Measurements from ENCODE around the gene SPEM3. TPM values are rescaled to one million over a fixed set of nuclear protein-coding genes. Genes with fewer than 3 reads are reported as not detected.
A peak's percentile ranks its signal among the peaks of the same experiment; 100 is the strongest.

Gene SPEM3
- total RNA-seq, 1 donor from 2014 or later: not detected

DNA sequence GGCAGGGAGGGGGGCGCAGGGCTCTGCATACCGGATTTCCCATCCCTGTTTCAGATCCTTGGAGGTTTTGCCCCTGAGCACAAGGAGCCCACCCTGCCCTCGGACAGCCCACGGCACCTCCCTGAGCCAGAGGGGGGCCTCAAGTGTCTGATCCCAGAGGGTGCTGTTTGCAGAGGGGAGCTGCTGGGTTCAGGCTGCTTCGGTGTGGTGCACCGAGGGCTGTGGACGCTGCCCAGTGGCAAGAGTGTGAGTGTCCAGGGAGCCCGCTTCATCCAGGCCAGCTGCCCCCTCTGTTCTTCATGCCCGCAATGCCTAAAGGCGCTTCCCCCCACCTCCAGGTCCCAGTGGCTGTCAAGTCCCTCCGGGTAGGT lies 45.3 kb upstream of the SPEM3 start:
- Histone ChIP-seq H3K27me3 (no peaks in the 10 kb centered on the region), H3K27ac (no peak overlapping the region), H3K36me3 (peaks cover 2% of the 10 kb centered on the region), H3K4me3 (peak overlapping the region; percentile 48), H3K4me1 (peaks cover 14% of the 10 kb centered on the region), H3K9me3 (no peaks in the 10 kb centered on the region)
- ATAC-seq (no peak), DNase-seq (no peak)
- intact Hi-C loops (cut with DNase I): no loop called here
- TF ChIP-seq, protein P1, sequence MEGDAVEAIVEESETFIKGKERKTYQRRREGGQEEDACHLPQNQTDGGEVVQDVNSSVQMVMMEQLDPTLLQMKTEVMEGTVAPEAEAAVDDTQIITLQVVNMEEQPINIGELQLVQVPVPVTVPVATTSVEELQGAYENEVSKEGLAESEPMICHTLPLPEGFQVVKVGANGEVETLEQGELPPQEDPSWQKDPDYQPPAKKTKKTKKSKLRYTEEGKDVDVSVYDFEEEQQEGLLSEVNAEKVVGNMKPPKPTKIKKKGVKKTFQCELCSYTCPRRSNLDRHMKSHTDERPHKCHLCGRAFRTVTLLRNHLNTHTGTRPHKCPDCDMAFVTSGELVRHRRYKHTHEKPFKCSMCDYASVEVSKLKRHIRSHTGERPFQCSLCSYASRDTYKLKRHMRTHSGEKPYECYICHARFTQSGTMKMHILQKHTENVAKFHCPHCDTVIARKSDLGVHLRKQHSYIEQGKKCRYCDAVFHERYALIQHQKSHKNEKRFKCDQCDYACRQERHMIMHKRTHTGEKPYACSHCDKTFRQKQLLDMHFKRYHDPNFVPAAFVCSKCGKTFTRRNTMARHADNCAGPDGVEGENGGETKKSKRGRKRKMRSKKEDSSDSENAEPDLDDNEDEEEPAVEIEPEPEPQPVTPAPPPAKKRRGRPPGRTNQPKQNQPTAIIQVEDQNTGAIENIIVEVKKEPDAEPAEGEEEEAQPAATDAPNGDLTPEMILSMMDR (IDR thresholded peaks at IDR 0.05): no peak

DNA sequence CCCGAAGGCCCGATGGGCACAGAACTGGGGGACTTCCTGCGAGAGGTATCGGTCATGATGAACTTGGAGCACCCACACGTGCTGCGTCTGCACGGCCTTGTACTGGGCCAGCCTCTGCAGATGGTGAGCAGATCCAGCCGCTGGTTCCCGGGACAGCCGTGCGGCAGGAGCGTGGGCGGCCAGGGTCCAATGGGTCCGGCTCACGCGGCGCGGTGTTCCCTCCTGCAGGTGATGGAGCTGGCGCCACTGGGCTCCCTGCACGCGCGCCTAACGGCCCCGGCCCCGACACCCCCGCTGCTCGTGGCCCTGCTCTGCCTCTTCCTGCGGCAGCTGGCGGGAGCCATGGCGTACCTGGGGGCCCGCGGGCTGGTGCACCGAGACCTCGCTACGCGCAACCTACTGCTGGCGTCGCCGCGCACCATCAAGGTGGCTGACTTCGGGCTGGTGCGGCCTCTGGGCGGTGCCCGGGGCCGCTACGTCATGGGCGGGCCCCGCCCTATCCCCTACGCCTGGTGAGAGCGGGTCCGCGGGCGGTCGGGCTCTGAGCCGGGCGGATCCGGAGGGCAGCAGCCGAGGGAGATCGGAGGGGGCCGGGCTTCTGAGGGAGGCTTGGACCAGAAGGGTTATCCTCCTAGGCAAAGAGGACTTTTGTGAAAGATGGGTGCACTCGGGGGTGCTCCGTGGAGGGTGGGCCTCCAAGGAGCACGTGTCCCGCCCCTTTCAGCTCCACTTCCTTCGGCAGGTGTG lies 44.7 kb upstream of the SPEM3 start:
- intact Hi-C loops (cut with DNase I): no loop called here
- H3K36me3 ChIP-seq: peaks cover 8% of the 10 kb centered on the region
- DNase-seq: no peak

DNA sequence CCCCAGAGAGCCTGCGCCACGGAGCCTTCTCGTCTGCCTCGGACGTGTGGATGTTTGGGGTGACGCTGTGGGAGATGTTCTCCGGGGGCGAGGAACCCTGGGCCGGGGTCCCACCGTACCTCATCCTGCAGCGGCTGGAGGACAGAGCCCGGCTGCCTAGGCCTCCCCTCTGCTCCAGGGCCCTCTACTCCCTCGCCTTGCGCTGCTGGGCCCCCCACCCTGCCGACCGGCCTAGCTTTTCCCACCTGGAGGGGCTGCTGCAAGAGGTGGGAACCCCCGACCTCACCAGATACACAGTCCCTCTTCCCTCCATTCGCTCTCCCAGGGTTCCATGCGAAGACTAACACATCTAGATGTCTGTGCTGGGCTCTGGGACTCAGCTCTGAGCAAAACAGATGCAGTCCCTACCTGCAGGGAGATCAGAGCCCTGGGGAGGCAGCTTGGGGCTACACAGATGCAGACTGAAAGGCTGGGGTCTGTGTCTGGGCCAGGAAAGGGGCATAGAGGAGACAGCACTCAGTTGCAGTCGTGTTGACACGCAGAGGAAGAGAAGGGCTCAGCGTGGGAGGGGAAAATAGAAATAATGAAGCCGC lies 44.1 kb upstream of the SPEM3 start:
- Histone ChIP-seq H3K9me3 (no peaks in the 10 kb centered on the region), H3K36me3 (peaks cover 14% of the 10 kb centered on the region), H3K4me1 (peaks cover 14% of the 10 kb centered on the region), H3K4me3 (peak overlapping the region; percentile 48), H3K27ac (peak overlapping the region; percentile 3), H3K27me3 (no peaks in the 10 kb centered on the region)
- TF ChIP-seq, protein P1 (IDR thresholded peaks at IDR 0.05): no peak
- no peak for DNase-seq
- ATAC-seq: no peak
- intact Hi-C loops (cut with DNase I): no loop called here

More for the DNA sequence above, 44.7 kb upstream of the SPEM3 start:
- Histone ChIP-seq H3K27ac (peak overlapping the region; percentile 3), H3K4me1 (peaks cover 14% of the 10 kb centered on the region), H3K9me3 (no peaks in the 10 kb centered on the region), H3K4me3 (peak overlapping the region; percentile 48), H3K27me3 (no peaks in the 10 kb centered on the region)
- peak; percentile 47 for ATAC-seq
- TF ChIP-seq, protein P1 (IDR thresholded peaks at IDR 0.05): no peak

DNA sequence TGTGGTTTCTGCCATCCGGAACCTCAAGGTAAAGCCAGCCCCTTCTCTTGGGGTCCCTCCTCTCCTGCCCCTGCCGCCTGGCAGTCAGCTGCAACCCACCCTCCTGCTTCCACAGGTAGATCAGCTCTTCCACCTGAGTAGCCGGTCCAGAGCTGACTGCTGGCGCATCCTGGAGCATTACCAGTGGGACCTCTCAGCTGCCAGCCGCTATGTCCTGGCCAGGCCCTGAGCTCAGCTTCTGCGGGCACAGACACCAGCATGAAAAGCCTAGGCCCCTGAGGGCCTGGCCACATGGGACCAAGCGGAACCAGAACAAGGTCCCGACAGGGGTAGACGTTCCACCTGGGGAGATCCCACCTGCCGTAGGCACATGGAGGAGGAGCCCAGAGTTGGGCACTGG lies 39.8 kb upstream of the SPEM3 start:
- Histone ChIP-seq H3K9me3 (no peaks in the 10 kb centered on the region), H3K27me3 (no peaks in the 10 kb centered on the region), H3K4me1 (peaks cover 8% of the 10 kb centered on the region), H3K27ac (no peak overlapping the region), H3K4me3 (no peak overlapping the region), H3K36me3 (peaks cover 17% of the 10 kb centered on the region)
- no peak for DNase-seq
- ATAC-seq: no peak
- intact Hi-C loops (cut with DNase I): no loop called here
- TF ChIP-seq, protein P1 (IDR thresholded peaks at IDR 0.05): no peak

DNA sequence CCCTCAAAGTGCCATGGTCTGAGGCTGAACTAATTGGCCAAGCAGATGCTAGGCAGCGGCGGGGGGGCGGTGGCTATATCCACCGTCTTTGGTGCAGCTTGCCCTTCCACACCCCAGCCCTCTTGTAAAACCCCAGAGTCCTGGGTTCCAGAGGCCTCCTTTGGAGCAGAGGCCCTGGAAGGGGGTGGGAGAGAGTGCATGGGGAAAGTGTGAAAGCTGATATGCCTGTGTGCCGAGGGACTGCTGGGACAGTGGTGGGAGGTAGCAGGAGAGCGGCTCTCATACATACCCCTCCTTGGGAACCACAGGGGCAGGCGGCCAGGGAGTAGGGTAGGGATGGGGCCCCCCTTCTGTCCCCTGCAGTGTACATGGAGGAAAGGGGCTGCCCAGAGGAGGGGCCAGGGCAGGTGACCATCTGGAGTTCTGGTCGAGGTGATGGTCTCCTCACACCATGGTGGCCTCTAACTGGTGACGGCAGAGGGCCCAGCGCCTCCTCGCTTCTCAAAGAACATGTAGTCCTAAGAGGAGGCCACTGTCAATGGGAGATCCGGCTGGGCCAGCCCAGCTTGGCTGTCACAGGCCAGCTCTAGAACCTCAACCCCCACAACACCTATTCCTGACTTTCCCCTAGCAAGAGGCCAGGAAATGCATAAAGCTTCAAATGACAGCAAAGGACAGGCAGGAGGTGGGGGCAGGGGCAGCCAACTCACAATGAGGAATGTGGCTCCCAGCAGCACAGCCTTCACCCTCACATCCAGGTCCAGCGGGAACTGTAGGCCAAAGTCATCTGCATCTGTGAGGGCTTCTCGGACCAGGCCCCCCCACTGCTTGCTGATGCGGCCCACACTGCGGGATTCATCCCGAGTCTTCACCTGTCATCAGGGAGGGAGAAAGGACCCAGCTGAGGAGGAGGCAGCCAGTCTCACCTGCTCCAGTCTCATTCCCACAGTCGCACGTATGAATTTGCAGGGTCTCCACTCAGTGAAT lies 38.4 kb upstream of the SPEM3 start:
- intact Hi-C loops (cut with DNase I): no loop called here
- DNase-seq (no peak), ATAC-seq (no peak)
- peaks cover 17% of the 10 kb centered on the region for H3K36me3 ChIP-seq
- no peaks in the 10 kb centered on the region for H3K9me3 ChIP-seq
- TF ChIP-seq, protein P1 (IDR thresholded peaks at IDR 0.05): no peak
- no peak overlapping the region for H3K4me3 ChIP-seq
- peaks cover 7% of the 10 kb centered on the region for H3K4me1 ChIP-seq
- no peaks in the 10 kb centered on the region for H3K27me3 ChIP-seq
- no peak overlapping the region for H3K27ac ChIP-seq
